Fibroblast of the aortic adventitia (primary cell): ENCODE results near the gene WFDC2. TPM values are rescaled to one million over a fixed set of nuclear protein-coding genes. Genes with fewer than 3 reads are reported as not detected.

Experiments used
- DNase-seq: peaks from one replicate; pipeline ENCODE4 v3.0.0-alpha.2; 2010; ENCODE audit warnings: low read depth
- H3K4me3 ChIP-seq: 2 replicates; pipeline ENCODE4 v1.5.1; 2011; ENCODE audit warnings: low read depth, mild to moderate bottlenecking, control low read depth, low read length, moderate library complexity
- total RNA-seq: library from RNA; depleted of rRNA; stranded (reverse); fragments of >200 nt; gene quantifications from 2 replicates; pipeline ENCODE4 v1.2.3, GENCODE V29; 2012; ENCODE audit warnings: low replicate concordance
- TF ChIP-seq, protein P1 (sequence below): IDR thresholded peaks from 2 replicates; pipeline ENCODE4 v1.5.1; 2011; ENCODE audit warnings: mild to moderate bottlenecking, low read length, control low read depth, inconsistent platforms; ENCODE audit not compliant: insufficient read depth

WFDC2 gene
- total RNA-seq, 1 donor: not detected

DNA sequence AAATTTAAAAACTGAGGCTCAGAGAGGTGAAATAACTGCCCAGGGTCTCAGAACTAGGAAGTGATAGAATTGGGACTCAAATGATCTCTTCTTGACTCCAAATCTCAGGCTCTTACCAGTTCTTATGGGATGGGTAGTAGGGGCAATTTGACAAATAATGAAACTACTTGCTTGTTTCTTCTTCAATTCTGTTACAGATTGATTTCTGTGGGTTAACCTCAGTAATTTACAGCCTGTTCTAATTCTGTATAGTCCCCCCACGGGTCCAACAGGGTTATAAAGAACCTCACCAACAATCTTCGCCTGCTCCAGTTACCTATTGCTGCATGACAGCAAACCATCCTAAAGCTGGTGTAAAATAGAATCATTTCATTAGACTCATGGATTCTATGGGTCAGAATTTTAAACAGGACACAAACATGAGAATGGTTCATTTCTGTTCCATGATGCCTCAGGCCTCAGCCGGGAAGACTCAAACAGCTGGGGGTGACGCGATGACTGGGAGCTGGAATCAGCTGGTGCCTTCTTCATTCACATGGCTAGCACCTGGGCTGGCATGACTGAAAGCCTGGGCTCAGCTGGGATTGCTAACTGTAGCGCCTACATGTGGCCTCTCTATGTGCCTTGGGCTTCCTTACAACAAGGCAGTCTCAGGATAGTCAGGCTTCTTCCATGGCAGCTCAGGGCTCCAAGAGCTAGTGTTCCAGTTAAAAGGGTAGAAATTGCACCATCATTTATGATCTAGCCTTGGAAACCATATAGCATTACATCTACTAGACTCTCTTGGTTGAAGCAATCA, 6.6 kb upstream of the WFDC2 start:
- TF ChIP-seq, protein P1, sequence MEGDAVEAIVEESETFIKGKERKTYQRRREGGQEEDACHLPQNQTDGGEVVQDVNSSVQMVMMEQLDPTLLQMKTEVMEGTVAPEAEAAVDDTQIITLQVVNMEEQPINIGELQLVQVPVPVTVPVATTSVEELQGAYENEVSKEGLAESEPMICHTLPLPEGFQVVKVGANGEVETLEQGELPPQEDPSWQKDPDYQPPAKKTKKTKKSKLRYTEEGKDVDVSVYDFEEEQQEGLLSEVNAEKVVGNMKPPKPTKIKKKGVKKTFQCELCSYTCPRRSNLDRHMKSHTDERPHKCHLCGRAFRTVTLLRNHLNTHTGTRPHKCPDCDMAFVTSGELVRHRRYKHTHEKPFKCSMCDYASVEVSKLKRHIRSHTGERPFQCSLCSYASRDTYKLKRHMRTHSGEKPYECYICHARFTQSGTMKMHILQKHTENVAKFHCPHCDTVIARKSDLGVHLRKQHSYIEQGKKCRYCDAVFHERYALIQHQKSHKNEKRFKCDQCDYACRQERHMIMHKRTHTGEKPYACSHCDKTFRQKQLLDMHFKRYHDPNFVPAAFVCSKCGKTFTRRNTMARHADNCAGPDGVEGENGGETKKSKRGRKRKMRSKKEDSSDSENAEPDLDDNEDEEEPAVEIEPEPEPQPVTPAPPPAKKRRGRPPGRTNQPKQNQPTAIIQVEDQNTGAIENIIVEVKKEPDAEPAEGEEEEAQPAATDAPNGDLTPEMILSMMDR: no peak
- no peak overlapping the region for H3K4me3 ChIP-seq
- DNase-seq: no peak

DNA sequence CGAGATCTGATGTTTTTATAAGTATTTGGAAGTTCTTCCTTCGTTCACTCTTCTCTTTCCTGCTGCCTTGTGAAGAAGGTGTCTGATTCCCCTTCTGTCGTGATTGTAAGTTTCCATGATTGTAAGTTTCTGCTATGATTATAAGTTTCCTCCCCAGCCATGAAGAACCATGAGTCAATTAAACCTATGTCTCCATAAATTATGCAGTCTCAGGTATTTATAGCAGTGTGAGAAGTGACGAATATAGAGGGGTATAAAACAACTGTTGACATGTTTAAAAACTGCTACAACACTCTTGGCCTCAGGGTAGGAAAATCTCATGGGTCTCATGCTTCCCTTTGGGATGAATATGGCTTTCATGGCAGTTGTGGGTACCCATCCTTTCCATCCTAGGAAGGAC, 5.8 kb upstream of the WFDC2 start:
- TF ChIP-seq, protein P1: no peak
- DNase-seq: no peak
- no peak overlapping the region for H3K4me3 ChIP-seq

GRCh38 chr20:45465491-45466266, 3.9 kb upstream of the WFDC2 start:
- TF ChIP-seq, protein P1: no peak

GRCh38 chr20:45467172-45467571, 2.4 kb upstream of the WFDC2 start:
- TF ChIP-seq, protein P1: no peak
- DNase-seq: no peak
- no peak overlapping the region for H3K4me3 ChIP-seq

More at GRCh38 chr20:45465491-45466266, 3.9 kb upstream of the WFDC2 start:
- H3K4me3 ChIP-seq: no peak overlapping the region
- no peak for DNase-seq

- no peak overlapping the region for H3K4me3 ChIP-seq
- TF ChIP-seq, protein P1: no peak
- DNase-seq: no peak
Measured at GRCh38 chr20:45467861-45468260, 1.7 kb upstream of the WFDC2 start.

DNA sequence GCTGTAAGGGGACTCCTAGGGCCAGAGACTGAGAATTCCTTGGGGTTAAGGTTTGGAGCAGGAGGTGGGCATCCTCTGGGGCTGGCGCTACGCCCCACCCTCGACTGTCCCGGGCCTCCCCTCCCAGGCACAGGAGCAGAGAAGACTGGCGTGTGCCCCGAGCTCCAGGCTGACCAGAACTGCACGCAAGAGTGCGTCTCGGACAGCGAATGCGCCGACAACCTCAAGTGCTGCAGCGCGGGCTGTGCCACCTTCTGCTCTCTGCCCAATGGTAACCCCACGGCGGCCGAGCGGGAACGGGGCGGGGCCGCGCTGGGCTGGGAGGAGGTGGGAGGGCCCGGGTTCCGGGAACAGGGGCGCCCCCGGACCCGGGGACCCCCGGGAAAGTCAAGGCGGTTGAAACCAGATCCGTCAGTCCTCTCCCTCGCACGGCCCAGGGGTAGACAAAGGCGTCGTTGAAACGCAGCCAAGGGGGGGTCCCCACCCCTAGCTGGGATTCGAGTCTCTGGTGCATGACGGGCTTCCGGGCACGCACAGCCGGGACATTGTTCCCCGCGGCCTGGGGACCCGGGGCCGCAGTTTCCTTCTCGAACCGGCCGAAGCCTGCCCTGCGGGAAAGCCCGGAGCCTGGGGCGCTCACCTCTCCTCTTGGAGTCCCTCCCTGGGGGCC, 844 bp downstream of the WFDC2 start:
- TF ChIP-seq, protein P1: no peak
- H3K4me3 ChIP-seq: peak overlapping the region; percentile 50
- DNase-seq: peak; percentile 7
